GM19099 (cell line): ENCODE measurements around the gene LNX2.

ENCODE experiments used
- POLR2A ChIP-seq: IDR thresholded peaks from 3 replicates; pipeline ENCODE4 v1.6.1; 2011; ENCODE audit warnings: low read depth; ENCODE audit not compliant: insufficient read length; ENCODE audit errors: extremely low read depth

The LNX2 gene

GRCh38 chr13:27595055-27595811 lies 25.1 kb downstream of the LNX2 start:
- no peak for TF ChIP-seq POLR2A

- no peak for TF ChIP-seq POLR2A
Observed at GRCh38 chr13:27593267-27593666, 27.1 kb downstream of the LNX2 start.

GRCh38 chr13:27592865-27593264 lies 27.5 kb downstream of the LNX2 start:
- no peak for TF ChIP-seq POLR2A

- no peak for TF ChIP-seq POLR2A
Observed at GRCh38 chr13:27588405-27588804, 31.9 kb downstream of the LNX2 start.

- no peak for TF ChIP-seq POLR2A
Observed at GRCh38 chr13:27587095-27587746, 33.1 kb downstream of the LNX2 start.

- no peak for TF ChIP-seq POLR2A
Observed at GRCh38 chr13:27583645-27584044, 36.7 kb downstream of the LNX2 start.

- TF ChIP-seq POLR2A = no peak
Observed at GRCh38 chr13:27578121-27579030, 42.0 kb downstream of the LNX2 start.

GRCh38 chr13:27574661-27575060 lies 45.7 kb downstream of the LNX2 start:
- TF ChIP-seq POLR2A = no peak

- no peak for TF ChIP-seq POLR2A
Observed at GRCh38 chr13:27573265-27573664, 47.1 kb downstream of the LNX2 start.

- TF ChIP-seq POLR2A = no peak
Observed at GRCh38 chr13:27572234-27572901, 48.0 kb downstream of the LNX2 start.

- TF ChIP-seq POLR2A = no peak
Observed at GRCh38 chr13:27570906-27571305, 49.4 kb downstream of the LNX2 start.

- no peak for TF ChIP-seq POLR2A
Observed at GRCh38 chr13:27569405-27569804, 50.9 kb downstream of the LNX2 start.

- no peak for TF ChIP-seq POLR2A
Observed at GRCh38 chr13:27565818-27566217, 54.5 kb downstream of the LNX2 start.

GRCh38 chr13:27562457-27562856 lies 57.9 kb downstream of the LNX2 start:
- no peak for TF ChIP-seq POLR2A

- TF ChIP-seq POLR2A = no peak
Observed at GRCh38 chr13:27559719-27560118, 60.6 kb downstream of the LNX2 start.

GRCh38 chr13:27556109-27556508 lies 64.2 kb downstream of the LNX2 start:
- no peak for TF ChIP-seq POLR2A

GRCh38 chr13:27551562-27551961 lies 68.8 kb downstream of the LNX2 start:
- no peak for TF ChIP-seq POLR2A
